Measurements from ENCODE around the gene OR52W1.
A peak's percentile ranks its signal among the peaks of the same experiment; 100 is the strongest.
"Not testable (repeated sequence)": the region's sequence is repeated elsewhere in the genome, so short reads cannot be mapped to it uniquely, and the experiment has no call there.

Gene OR52W1

DNA sequence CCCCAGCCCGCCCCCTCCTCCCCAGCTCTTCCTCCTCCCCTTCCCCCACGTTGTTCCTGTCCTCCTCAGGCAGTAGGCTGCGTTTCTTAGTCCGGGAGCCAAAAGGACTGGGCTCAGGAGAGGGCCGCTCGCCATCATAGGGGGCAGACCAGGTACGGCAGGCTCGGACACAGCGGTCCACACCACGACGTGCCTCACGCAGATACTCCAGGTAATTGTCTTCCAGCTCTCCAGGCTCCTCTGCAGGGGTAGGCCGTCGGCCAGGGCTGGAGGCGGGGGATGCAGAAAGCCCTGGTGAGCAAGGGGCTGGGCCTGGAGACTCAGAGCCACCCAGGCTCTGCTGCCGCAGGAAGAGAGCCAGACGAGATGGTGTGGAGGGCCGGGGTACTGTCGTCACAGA, 18.7 kb downstream of the OR52W1 start:
- DNase-seq (ENCODE audit: low spot score): no peak

GRCh38 chr11:6219359-6219758, 20.3 kb downstream of the OR52W1 start:
- no peak for DNase-seq (ENCODE audit: low spot score)

DNA sequence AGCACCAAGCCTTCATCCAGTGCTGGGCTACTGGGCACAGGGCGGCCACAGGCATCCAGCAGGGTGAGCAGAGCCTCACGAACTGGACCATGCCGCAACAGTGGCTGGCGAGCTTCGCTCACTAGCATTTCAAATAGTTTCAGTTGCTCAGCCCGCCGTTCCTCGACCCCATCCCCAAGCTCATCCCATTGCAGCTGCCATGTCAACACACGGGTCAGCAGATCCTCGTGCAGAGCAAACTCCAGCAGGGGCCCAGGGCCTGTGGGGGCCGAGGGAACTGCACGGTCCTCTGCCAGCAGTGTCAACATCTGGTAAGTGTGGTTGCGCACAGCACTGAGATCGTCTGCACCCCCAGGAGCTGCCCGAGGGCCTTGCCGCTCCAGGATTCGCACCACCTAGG, 24.8 kb downstream of the OR52W1 start:
- DNase-seq (ENCODE audit: low spot score): no peak

DNA sequence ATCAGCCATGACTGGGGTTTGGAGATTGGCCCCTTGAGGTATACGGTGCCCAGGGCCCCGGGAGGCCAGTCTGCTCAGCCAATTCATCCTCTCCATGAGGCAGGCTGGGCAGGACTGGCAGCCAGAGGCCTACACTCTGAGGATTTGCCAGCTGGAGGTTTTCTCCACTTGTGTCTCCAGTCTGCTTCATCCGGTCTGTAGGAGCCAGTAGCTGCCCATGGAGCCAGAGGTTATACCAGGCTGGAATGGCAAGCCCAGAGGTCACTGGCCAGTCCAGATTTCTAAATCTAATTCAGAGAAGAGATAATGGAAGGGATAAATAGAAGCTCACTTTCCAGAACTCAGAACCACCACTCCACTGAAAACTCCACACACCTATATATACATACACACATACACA, 25.4 kb downstream of the OR52W1 start:
- DNase-seq (ENCODE audit: low spot score): no peak

DNA sequence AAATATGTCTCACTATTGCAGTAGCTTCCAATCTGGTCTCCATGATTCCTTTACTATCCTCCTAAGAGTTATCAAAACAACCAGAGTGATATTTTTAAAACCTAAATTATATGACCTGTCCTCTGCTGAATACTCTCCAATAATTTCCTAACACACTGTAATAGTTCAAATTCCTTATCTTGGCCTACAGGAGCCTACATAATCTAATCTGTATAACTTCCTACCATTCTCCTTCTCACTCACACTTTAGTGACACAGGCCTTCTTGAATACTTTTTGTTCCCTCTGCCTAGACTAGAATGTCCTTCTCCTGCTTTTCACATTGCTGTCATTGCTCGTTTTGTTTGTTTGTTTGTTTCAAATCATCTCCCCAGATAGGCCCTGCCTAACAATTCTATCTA, 26.0 kb downstream of the OR52W1 start:
- no peak for DNase-seq (ENCODE audit: low spot score)

DNA sequence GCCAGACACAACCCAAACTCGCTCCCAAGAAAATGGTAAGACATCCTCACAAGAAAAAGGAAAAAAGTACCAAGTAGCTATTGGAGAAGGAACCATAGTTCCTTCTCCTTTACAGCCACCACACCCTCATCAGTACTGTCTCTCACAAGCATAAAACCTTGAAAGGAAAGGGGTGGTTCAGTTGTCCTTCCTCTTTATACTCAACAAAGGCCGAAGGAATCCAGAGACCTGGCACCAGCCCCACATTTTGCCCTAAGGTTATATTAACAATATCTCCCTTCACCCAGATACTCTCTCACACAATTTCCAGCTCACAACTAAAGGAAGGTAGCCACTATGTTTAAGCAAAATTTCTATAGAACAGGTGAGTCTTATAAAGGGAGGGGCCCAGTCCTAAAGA, 26.9 kb downstream of the OR52W1 start:
- no peak for DNase-seq (ENCODE audit: low spot score)

GRCh38 chr11:6228520-6228919, 29.5 kb downstream of the OR52W1 start:
- DNase-seq (ENCODE audit: low spot score): no peak

DNA sequence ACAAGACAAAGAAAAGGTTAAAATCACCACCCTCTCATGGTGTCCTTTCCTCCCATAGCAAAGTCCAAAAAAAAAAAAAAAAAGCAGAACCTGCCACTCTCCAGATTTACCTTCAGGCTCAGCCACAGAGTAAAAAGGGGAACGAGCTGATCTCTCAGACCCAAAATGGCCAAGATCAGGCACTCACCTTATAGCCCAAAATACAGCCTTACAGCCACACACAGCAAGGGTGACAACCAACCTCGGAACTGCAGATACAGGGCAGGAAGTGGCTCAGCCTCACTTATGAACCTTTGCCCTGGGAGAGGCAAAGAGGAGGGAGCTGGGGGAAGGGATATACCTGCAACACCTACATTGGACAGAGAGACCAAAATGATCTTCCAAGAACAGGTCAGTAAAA, 30.9 kb downstream of the OR52W1 start:
- DNase-seq (ENCODE audit: low spot score): peak; percentile 19

DNA sequence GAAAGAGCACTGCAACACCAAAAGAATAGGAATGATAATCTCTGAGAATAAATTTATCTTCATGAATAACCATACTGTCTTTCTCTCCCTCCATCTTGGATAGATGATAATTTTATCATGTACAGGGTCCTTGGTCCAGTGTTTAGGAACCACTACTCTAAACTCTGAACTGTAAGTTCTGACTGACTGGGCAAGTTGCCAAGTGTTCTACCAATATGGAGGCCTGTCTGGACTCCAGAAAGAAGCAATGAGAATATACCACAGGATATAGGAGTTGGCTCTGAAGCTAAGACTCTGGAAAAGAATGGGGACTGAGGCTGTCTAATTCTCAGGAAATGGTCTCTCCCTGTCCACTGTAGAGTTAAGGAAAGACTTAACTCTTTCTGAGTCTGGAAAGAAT, 33.9 kb downstream of the OR52W1 start:
- DNase-seq (ENCODE audit: low spot score): no peak

GRCh38 chr11:6233984-6234386, 35.0 kb downstream of the OR52W1 start:
- DNase-seq (ENCODE audit: low spot score): no peak

GRCh38 chr11:6234387-6235107, 35.5 kb downstream of the OR52W1 start, which contains the start of gene FHIP1B:
Gene FHIP1B, minus strand, starts transcription at chr11:6234636. Its CDS starts 10,120 bp downstream, at chr11:6224516.
- DNase-seq (ENCODE audit: low spot score): peak; percentile 100

- no peak for DNase-seq (ENCODE audit: low spot score)
These were observed 38.2 kb downstream of the OR52W1 start for GRCh38 chr11:6237266-6237665.

GRCh38 chr11:6237761-6238302, 38.8 kb downstream of the OR52W1 start:
- DNase-seq (ENCODE audit: low spot score): no peak

GRCh38 chr11:6238902-6239301, 39.9 kb downstream of the OR52W1 start, which contains the start of gene CNGA4:
Gene CNGA4, plus strand, starts transcription at chr11:6239089. Its CDS starts 118 bp downstream, at chr11:6239207.
- no peak for DNase-seq (ENCODE audit: low spot score)

- no peak for DNase-seq (ENCODE audit: low spot score)
These were observed 41.1 kb downstream of the OR52W1 start for GRCh38 chr11:6240139-6240538.

GRCh38 chr11:6240781-6241180, 41.8 kb downstream of the OR52W1 start:
- no peak for DNase-seq (ENCODE audit: low spot score)

DNA sequence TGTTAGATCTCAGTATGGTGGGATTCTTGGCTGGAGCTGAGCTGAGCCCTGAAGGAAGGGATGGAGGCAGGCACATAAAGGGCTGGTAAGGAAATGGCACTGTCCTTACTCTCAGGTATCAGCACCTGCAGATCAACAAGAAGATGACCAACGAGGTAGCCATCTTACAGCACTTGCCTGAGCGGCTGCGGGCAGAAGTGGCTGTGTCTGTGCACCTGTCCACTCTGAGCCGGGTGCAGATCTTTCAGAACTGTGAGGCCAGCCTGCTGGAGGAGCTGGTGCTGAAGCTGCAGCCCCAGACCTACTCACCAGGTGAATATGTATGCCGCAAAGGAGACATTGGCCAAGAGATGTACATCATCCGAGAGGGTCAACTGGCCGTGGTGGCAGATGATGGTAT, 42.3 kb downstream of the OR52W1 start:
- DNase-seq (ENCODE audit: low spot score): no peak

DNA sequence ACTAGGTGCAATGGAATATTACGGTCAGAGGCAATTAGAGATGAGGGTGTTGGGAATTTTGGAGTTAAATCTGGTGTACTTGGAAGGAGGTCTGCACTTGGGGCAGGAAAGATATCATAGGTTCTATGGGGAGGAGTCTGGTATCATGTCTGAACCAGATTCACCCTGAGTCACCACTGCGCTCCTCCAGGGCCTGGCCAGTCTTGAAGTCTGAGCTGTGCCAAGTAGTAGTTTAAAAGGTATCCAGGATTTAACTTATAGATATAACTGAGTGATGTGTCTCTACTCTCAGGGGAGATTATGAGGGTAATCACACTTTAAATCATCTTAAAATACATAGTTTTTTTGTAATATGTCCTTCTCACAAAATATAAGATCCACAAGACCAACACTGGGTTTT, 46.5 kb downstream of the OR52W1 start:
- DNase-seq (ENCODE audit: low spot score): no peak

GRCh38 chr11:6248248-6248647, 49.2 kb downstream of the OR52W1 start:
- no peak for DNase-seq (ENCODE audit: low spot score)

DNA sequence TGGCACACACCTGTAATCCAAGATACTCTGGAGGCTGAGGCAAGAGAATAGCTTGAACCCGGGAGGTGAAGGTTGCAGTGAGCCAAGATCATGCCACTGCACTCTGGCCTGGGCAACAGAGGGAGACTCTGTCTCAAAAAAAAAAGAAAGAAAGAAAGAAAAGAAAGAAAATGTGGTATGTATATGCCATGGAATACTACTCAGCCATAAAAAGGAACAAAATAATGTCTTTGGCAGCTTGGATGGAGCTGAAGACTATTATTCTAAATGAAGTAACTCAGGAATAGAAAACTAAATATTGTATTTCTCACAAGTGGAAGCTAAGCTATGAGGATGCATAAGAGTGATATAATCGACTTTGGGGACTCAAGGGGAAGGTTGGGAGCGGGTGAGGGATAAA, 49.9 kb downstream of the OR52W1 start:
- DNase-seq (ENCODE audit: low spot score): not testable (repeated sequence)
